22Rv1 (cell line): ENCODE measurements around the gene MEG3.

ENCODE experiments used
- ZFX ChIP-seq: fragments of 450-650 bp; IDR thresholded peaks from 2 replicates; pipeline ENCODE4 v1.6.1; 2017; ENCODE audit warnings: antibody characterized with exemption, borderline replicate concordance
- TF ChIP-seq, protein P1 (sequence below): fragments of 450-650 bp; IDR thresholded peaks from 2 replicates; pipeline ENCODE4 v1.5.1; 2017; ENCODE audit warnings: mild to moderate bottlenecking

DNA sequence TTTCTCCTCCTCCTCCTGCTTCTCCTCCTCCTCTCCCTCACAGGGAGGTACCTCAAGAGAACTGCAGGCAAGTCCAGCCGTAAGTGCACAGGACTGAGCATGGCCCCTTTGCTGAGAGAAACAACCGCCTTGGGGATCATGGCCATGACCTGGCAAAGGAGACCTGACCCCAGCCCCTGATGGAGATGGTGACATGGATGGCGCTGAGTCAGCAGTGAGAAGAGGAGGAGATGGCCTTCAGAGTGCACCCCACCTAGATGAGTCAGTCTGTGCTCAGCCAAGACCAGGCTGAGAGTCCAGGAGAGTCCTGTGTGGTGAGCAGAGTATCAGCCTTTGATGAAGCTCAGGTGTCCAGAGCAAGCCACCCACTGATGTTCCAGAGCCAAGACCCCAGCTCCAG, 36.4 kb downstream of the MEG3 start:
- TF ChIP-seq, protein P1, sequence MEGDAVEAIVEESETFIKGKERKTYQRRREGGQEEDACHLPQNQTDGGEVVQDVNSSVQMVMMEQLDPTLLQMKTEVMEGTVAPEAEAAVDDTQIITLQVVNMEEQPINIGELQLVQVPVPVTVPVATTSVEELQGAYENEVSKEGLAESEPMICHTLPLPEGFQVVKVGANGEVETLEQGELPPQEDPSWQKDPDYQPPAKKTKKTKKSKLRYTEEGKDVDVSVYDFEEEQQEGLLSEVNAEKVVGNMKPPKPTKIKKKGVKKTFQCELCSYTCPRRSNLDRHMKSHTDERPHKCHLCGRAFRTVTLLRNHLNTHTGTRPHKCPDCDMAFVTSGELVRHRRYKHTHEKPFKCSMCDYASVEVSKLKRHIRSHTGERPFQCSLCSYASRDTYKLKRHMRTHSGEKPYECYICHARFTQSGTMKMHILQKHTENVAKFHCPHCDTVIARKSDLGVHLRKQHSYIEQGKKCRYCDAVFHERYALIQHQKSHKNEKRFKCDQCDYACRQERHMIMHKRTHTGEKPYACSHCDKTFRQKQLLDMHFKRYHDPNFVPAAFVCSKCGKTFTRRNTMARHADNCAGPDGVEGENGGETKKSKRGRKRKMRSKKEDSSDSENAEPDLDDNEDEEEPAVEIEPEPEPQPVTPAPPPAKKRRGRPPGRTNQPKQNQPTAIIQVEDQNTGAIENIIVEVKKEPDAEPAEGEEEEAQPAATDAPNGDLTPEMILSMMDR, result no peak
- TF ChIP-seq ZFX, result no peak
